AG08395 (cell line): ENCODE measurements around the gene ZNF335.

Experiments used
- DNase-seq: peaks from one replicate; pipeline ENCODE4 v3.0.0; 2012; ENCODE audit warnings: mixed read lengths, low spot score

Gene ZNF335

GRCh38 chr20:45951925-45952834, 19.8 kb downstream of the ZNF335 start:
- no peak for DNase-seq

GRCh38 chr20:45950330-45950646, 21.7 kb downstream of the ZNF335 start:
- DNase-seq = no peak

GRCh38 chr20:45949542-45950329, 22.3 kb downstream of the ZNF335 start:
- DNase-seq = no peak

GRCh38 chr20:45948742-45949541, 23.1 kb downstream of the ZNF335 start:
- no peak for DNase-seq

- DNase-seq = no peak
These were observed 23.7 kb downstream of the ZNF335 start for GRCh38 chr20:45948261-45948733.

- DNase-seq = no peak
These were observed 24.7 kb downstream of the ZNF335 start for GRCh38 chr20:45947110-45947866.

GRCh38 chr20:45946149-45946970, 25.6 kb downstream of the ZNF335 start:
- DNase-seq = peak; percentile 68

- DNase-seq = no peak
These were observed 26.3 kb downstream of the ZNF335 start for GRCh38 chr20:45945678-45946148.

GRCh38 chr20:45944965-45945677, 26.9 kb downstream of the ZNF335 start:
- no peak for DNase-seq

- no peak for DNase-seq
These were observed 27.6 kb downstream of the ZNF335 start for GRCh38 chr20:45944151-45944964.

- DNase-seq = no peak
These were observed 28.4 kb downstream of the ZNF335 start for GRCh38 chr20:45943613-45944012.

- no peak for DNase-seq
These were observed 31.5 kb downstream of the ZNF335 start for GRCh38 chr20:45940469-45940868.

- DNase-seq = no peak
These were observed 31.9 kb downstream of the ZNF335 start for GRCh38 chr20:45940053-45940452.

- DNase-seq = no peak
These were observed 33.1 kb downstream of the ZNF335 start for GRCh38 chr20:45938727-45939438.

- DNase-seq = no peak
These were observed 34.2 kb downstream of the ZNF335 start for GRCh38 chr20:45937765-45938164.

GRCh38 chr20:45935416-45936046, 36.5 kb downstream of the ZNF335 start:
- DNase-seq = no peak

- peak; percentile 100 for DNase-seq
These were observed 37.2 kb downstream of the ZNF335 start, which contains the start of gene PCIF1 for GRCh38 chr20:45934586-45935415. TSS of gene PCIF1 (plus strand) at chr20:45934683. CDS start at chr20:45939000, 4,317 bp downstream.
